NCI-H1930 (cell line): ENCODE measurements around the gene TP53BP1.
"Not testable (repeated sequence)": the region's sequence is repeated elsewhere in the genome, so short reads cannot be mapped to it uniquely, and the experiment has no call there.

ENCODE experiments used
- DNase-seq, 2 experiments: peaks; one replicate each; lab custom pipeline; 2025; lab: John Stamatoyannopoulos, UW

The TP53BP1 gene

GRCh38 chr15:43492673-43493601 is at the start of gene TP53BP1:
Gene TP53BP1, minus strand, starts transcription at chr15:43493156. Its CDS starts 113 bp downstream, at chr15:43493043.
- DNase-seq: peak; percentile 82 to 87

- DNase-seq: no peak
Observed at GRCh38 chr15:43541785-43542184, 48.8 kb upstream of the TP53BP1 start.

- no peak for DNase-seq
Observed at GRCh38 chr15:43538091-43538490, 45.1 kb upstream of the TP53BP1 start.

GRCh38 chr15:43534897-43535296 is 41.9 kb upstream of the TP53BP1 start:
- no peak for DNase-seq

GRCh38 chr15:43532826-43533225 is 39.9 kb upstream of the TP53BP1 start:
- DNase-seq: not testable (repeated sequence)

- DNase-seq: no peak
Observed at GRCh38 chr15:43531018-43531670, 38.2 kb upstream of the TP53BP1 start.

- DNase-seq: no peak
Observed at GRCh38 chr15:43529587-43530345, 36.8 kb upstream of the TP53BP1 start.

- DNase-seq: no peak
Observed at GRCh38 chr15:43529141-43529540, 36.2 kb upstream of the TP53BP1 start.

- DNase-seq: no peak
Observed at GRCh38 chr15:43528542-43529007, 35.6 kb upstream of the TP53BP1 start.

GRCh38 chr15:43527802-43528541 is 35.0 kb upstream of the TP53BP1 start:
- no peak for DNase-seq

- no peak for DNase-seq
Observed at GRCh38 chr15:43527016-43527801, 34.3 kb upstream of the TP53BP1 start.

GRCh38 chr15:43526261-43526930 is 33.4 kb upstream of the TP53BP1 start:
- DNase-seq: no peak

- no peak for DNase-seq
Observed at GRCh38 chr15:43525131-43525530, 32.2 kb upstream of the TP53BP1 start.

GRCh38 chr15:43524254-43524845 is 31.4 kb upstream of the TP53BP1 start:
- DNase-seq: no peak

GRCh38 chr15:43523646-43524045 is 30.7 kb upstream of the TP53BP1 start:
- no peak for DNase-seq

GRCh38 chr15:43522247-43522646 is 29.3 kb upstream of the TP53BP1 start:
- no peak for DNase-seq

GRCh38 chr15:43521419-43521818 is 28.5 kb upstream of the TP53BP1 start:
- DNase-seq: no peak

GRCh38 chr15:43520138-43520537 is 27.2 kb upstream of the TP53BP1 start:
- DNase-seq: no peak

- DNase-seq: no peak
Observed at GRCh38 chr15:43519196-43519595, 26.2 kb upstream of the TP53BP1 start.
